OCI-LY7 (cell line): ENCODE data around the gene MGAT5B.
"Not testable (repeated sequence)": the region's sequence is repeated elsewhere in the genome, so short reads cannot be mapped to it uniquely, and the experiment has no call there.

ENCODE experiments used
- CTCF ChIP-seq: fragments of 200-600 bp; sonication (generic); conservative IDR thresholded peaks from 2 replicates; pipeline ENCODE4 v1.5.1; 2014; ENCODE audit warnings: mild to moderate bottlenecking, antibody characterized with exemption, low read length, moderate library complexity, mixed read lengths
- EZH2phosphoT487 ChIP-seq: fragments of 200-600 bp; sonication (generic); IDR thresholded peaks from 2 replicates; pipeline ENCODE4 v1.6.1; 2018; ENCODE audit warnings: low read depth, borderline replicate concordance, mild to moderate bottlenecking, mixed run types, antibody characterized with exemption, low read length, moderate library complexity, mixed read lengths

GRCh38 chr17:76978050-76978449, 109.8 kb downstream of the MGAT5B start:
- TF ChIP-seq CTCF, EZH2phosphoT487: not testable (repeated sequence)
